Kidney (tissue), 14 donors: Measurements from ENCODE around the gene AEBP2. TPM values are rescaled to one million over a fixed set of nuclear protein-coding genes. Genes with fewer than 3 reads are reported as not detected.

Source experiments
- DNase-seq, 5 donors: peaks; one replicate each; pipeline ENCODE4 v3.0.0-alpha.2; 2013 to 2020
- FAIRE-seq: peaks from 2 replicates; lab custom pipeline; 2012; peaks lifted over from hg19 to GRCh38; lab: Jason Lieb, UNC
- H3K27ac ChIP-seq, 2 donors: one replicate each; pipeline ENCODE4 v1.7.0; 2013; ENCODE audit warnings: low read depth in 2 of 2, low read length in 2 of 2, inconsistent platforms in 1 of 2
- H3K27me3 ChIP-seq: one replicate; pipeline ENCODE4 v1.7.1; 2013; ENCODE audit warnings: low read length, inconsistent platforms; ENCODE audit not compliant: control insufficient read depth, insufficient read depth
- H3K36me3 ChIP-seq, 3 donors: one replicate each; pipeline versions ENCODE4 v1.7.0 to v1.7.1; 2013; ENCODE audit warnings: low read length in 3 of 3, control low read depth in 1 of 3, inconsistent platforms in 1 of 3; ENCODE audit not compliant: insufficient read depth in 3 of 3, control insufficient read depth in 2 of 3
- H3K4me1 ChIP-seq, 3 donors: one replicate each; pipeline versions ENCODE4 v1.7.0 to v1.7.1; 2013; ENCODE audit warnings: low read length in 3 of 3, inconsistent platforms in 1 of 3, low read depth in 1 of 3; ENCODE audit not compliant: control insufficient read depth in 2 of 3, insufficient read depth in 2 of 3
- H3K4me3 ChIP-seq, 3 donors: one replicate each; pipeline versions ENCODE4 v1.7.0 to v1.8.1; 2013; ENCODE audit warnings: low read length in 3 of 3, control low read depth in 1 of 3, inconsistent platforms in 1 of 3
- H3K9ac ChIP-seq, 3 donors: one replicate each; pipeline versions ENCODE4 v1.7.0 to v1.7.1; 2013; ENCODE audit warnings: low read length in 3 of 3, control low read depth in 1 of 3, inconsistent platforms in 1 of 3
- H3K9me3 ChIP-seq, 3 donors: one replicate each; pipeline versions ENCODE4 v1.7.0 to v1.7.1; 2013; ENCODE audit warnings: low read length in 3 of 3, control low read depth in 1 of 3, inconsistent platforms in 1 of 3; ENCODE audit not compliant: control insufficient read depth in 2 of 3, insufficient read depth in 1 of 3
- intact Hi-C: fragments of 100-400 bp; cut with DNase I; formaldehyde crosslinking; loops from one replicate; pipeline ENCODE4 v1.11.1; 2022
- polyA plus RNA-seq: library from polyadenylated mRNA; stranded (reverse); fragments of 350-450 nt; fragmentation: Illumina TruSeq; extraction: RNeasy Lipid Tissue Mini Kit (QIAGEN cat#74804); gene quantifications from one replicate; pipeline ENCODE4 v1.2.3, GENCODE V29; 2014; ENCODE audit warnings: low read depth, low replicate concordance; ENCODE audit not compliant: insufficient read depth
- total RNA-seq: library from RNA; stranded (reverse); fragmentation: NEBNext Ultra II Directional; extraction: Animal tissue kit (Norgen Biotek cat#: 25700); gene quantifications from one replicate; pipeline ENCODE4 v1.2.1, GENCODE V29; 2021
- TF ChIP-seq, protein P1 (sequence below): IDR thresholded peaks from 3 replicates; pipeline ENCODE4 v1.5.1; 2012; ENCODE audit warnings: mild to moderate bottlenecking, moderate library complexity, borderline replicate concordance; ENCODE audit not compliant: insufficient read depth; ENCODE audit errors: extremely low read depth
- donor health status: control.
- donor health status: control.
- donor health status: control.
- donor health status: control.
- donor health status: control.
- donor health status: DM: yes; HTN: yes; CAD: no.
- donor health status: Normal renal cell carcinoma (clear cell type).

AEBP2 gene
- total and polyA plus RNA-seq, 2 donors from 2014 or later, result 12.0 to 46.4 TPM

GRCh38 chr12:19449814-19450213 is 10.5 kb downstream of the AEBP2 start:
- no peaks in the 10 kb centered on the region for H3K9me3 ChIP-seq

GRCh38 chr12:19450362-19450761 is 11.1 kb downstream of the AEBP2 start:
- Histone ChIP-seq H3K9me3 (no peaks in the 10 kb centered on the region), H3K9ac (no peak overlapping the region), H3K27ac (no peak overlapping the region), H3K27me3 (no peaks in the 10 kb centered on the region), H3K4me3 (no peak overlapping the region), H3K4me1 (peaks cover 0 to 5% (median 0%) of the 10 kb centered on the region in 3 donors), H3K36me3 (no peaks in the 10 kb centered on the region)
- TF ChIP-seq, protein P1, sequence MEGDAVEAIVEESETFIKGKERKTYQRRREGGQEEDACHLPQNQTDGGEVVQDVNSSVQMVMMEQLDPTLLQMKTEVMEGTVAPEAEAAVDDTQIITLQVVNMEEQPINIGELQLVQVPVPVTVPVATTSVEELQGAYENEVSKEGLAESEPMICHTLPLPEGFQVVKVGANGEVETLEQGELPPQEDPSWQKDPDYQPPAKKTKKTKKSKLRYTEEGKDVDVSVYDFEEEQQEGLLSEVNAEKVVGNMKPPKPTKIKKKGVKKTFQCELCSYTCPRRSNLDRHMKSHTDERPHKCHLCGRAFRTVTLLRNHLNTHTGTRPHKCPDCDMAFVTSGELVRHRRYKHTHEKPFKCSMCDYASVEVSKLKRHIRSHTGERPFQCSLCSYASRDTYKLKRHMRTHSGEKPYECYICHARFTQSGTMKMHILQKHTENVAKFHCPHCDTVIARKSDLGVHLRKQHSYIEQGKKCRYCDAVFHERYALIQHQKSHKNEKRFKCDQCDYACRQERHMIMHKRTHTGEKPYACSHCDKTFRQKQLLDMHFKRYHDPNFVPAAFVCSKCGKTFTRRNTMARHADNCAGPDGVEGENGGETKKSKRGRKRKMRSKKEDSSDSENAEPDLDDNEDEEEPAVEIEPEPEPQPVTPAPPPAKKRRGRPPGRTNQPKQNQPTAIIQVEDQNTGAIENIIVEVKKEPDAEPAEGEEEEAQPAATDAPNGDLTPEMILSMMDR, result no peak
- DNase-seq (no peak), FAIRE-seq (no peak)
- intact Hi-C loops, result no loop called here

More at GRCh38 chr12:19449814-19450213, 10.5 kb downstream of the AEBP2 start:
- no peak for FAIRE-seq
- no peak for DNase-seq
- Histone ChIP-seq H3K36me3 (no peaks in the 10 kb centered on the region), H3K27ac (no peak overlapping the region), H3K4me1 (peaks cover 0 to 5% (median 0%) of the 10 kb centered on the region in 3 donors), H3K27me3 (no peaks in the 10 kb centered on the region), H3K4me3 (no peak overlapping the region), H3K9ac (no peak overlapping the region)
- TF ChIP-seq, protein P1, result no peak
- intact Hi-C loops, result no loop called here

DNA sequence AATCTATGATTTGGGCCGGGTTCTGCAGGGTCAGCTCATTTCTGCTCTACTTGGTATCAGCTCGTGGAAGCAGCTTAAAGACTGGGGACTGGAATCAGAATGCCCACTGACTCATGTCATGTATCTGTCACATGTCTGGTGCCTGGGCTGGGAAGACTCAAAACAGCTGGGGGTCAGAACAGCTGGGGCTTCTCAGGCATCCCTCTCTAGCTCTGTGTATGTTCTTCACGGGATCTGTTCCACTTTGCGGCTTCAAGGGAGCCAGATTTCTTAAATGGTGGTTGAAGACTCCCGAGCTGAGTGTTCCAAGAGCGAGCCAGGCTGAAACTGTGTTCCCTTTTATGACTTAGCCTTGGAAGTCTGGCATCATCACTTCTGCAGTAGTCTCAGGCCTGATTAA is 11.9 kb downstream of the AEBP2 start:
- TF ChIP-seq, protein P1, result no peak
- Histone ChIP-seq H3K4me1 (peaks cover 0 to 5% (median 0%) of the 10 kb centered on the region in 3 donors), H3K36me3 (no peaks in the 10 kb centered on the region), H3K9ac (no peak overlapping the region), H3K4me3 (no peak overlapping the region), H3K9me3 (no peaks in the 10 kb centered on the region), H3K27ac (no peak overlapping the region), H3K27me3 (no peaks in the 10 kb centered on the region)
- intact Hi-C loops, result no loop called here
- FAIRE-seq (no peak), DNase-seq (peak in 3 of 5 donors; percentile 23 to 62 (median 46))

DNA sequence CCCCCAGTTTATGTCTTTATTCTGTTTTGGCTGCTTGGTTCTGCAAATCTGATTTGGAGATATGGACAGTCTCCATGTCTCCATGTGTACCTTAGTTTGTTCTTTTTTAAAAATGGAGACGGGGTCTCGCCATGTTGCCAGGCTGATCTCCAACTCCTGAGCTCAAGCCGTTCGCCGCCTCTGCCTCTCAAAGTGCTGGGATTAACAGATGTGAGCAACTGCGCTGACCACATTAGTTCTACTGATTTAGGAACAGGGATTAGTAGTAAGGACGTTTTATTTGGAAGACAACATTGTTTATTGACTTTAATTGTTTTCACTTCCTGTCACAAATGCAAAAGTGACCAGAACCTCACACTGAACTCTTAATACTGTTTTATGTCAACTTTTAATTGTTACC is 14.7 kb downstream of the AEBP2 start:
- H3K9me3 ChIP-seq, result no peaks in the 10 kb centered on the region
- H3K36me3 ChIP-seq, result peaks cover 0 to 2% (median 0%) of the 10 kb centered on the region in 3 donors
- no peaks in the 10 kb centered on the region for H3K27me3 ChIP-seq
- H3K27ac ChIP-seq, result no peak overlapping the region
- TF ChIP-seq, protein P1, result no peak
- FAIRE-seq, result no peak
- intact Hi-C loops, result no loop called here
- peaks cover 0 to 8% (median 0%) of the 10 kb centered on the region in 3 donors for H3K4me1 ChIP-seq
- DNase-seq, result peak in 1 of 5 donors; percentile 14
- no peak overlapping the region for H3K9ac ChIP-seq
- H3K4me3 ChIP-seq, result no peak overlapping the region
